K562 treated with DMSO at 1 percent for 12 hours (cell line): ENCODE measurements around the gene C1QC. TPM values are rescaled to one million over a fixed set of nuclear protein-coding genes. Genes with fewer than 3 reads are reported as not detected.

Experiments
- total RNA-seq: library from RNA; unstranded; fragments of 300-600 nt; gene quantifications from 2 replicates; pipeline ENCODE4 v1.2.3, GENCODE V29; 2022; ENCODE audit not compliant: insufficient read depth

Gene C1QC
- not detected in 2 replicates for total RNA-seq

GRCh38 chr1:22643381-22643780, at the start of gene C1QC:
Gene C1QC, plus strand, starts transcription at chr1:22643633. Its CDS starts 391 bp downstream, at chr1:22644024.

DNA sequence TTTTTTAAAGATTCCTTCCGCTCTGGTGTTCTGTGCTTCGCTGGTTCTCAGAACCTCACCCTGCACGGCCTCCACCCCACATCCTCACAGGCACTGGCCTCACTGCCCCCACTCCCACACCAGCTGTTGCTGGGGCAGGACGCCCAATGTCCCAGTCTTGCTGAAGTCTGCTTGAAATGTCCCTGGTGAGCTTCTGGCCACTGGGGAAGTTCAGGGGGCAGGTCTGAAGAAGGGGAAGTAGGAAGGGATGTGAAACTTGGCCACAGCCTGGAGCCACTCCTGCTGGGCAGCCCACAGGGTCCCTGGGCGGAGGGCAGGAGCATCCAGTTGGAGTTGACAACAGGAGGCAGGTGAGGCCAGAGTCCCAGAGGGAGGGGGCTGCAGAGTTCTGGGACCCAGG, 7.1 kb upstream of the C1QC start, which contains the start of gene C1QA:
Gene C1QA (plus strand): TSS at position 276 of the 400 bp plus-strand sequence. CDS start 989 bp downstream, outside the sequence.

GRCh38 chr1:22652881-22653316, 9.5 kb downstream of the C1QC start, which contains the start of gene C1QB:
Gene C1QB, plus strand, starts transcription at chr1:22653236. Its CDS starts 6,227 bp downstream, at chr1:22659463.

Other genes with a start within 250 kb of the C1QC start
- gene ZBTB40, start 191.8 kb upstream of the C1QC start, total RNA-seq = 4.8 and 20.7 TPM in 2 replicates
- gene EPHA8, start 80.1 kb upstream of the C1QC start, total RNA-seq = not detected in 2 replicates
- not detected in 2 replicates for gene C1QA, start 7.0 kb upstream of the C1QC start, total RNA-seq
- gene C1QB, start 9.6 kb downstream of the C1QC start, total RNA-seq = not detected in 2 replicates
- 0.73 and 1.2 TPM in 2 replicates for gene EPHB2, start 67.2 kb downstream of the C1QC start, total RNA-seq